ENCODE results near the gene TCERG1.

The TCERG1 gene

GRCh38 chr5:146458894-146459293, 11.8 kb downstream of the TCERG1 start:
- DNase-seq: no peak

GRCh38 chr5:146461319-146461718, 14.2 kb downstream of the TCERG1 start:
- DNase-seq: no peak

- no peak for DNase-seq
Measured at GRCh38 chr5:146463446-146463845, 16.3 kb downstream of the TCERG1 start.

- DNase-seq: no peak
Measured at GRCh38 chr5:146466521-146467349, 19.6 kb downstream of the TCERG1 start.

- no peak for DNase-seq
Measured at GRCh38 chr5:146467760-146468159, 20.6 kb downstream of the TCERG1 start.

- no peak for DNase-seq
Measured at GRCh38 chr5:146474065-146474464, 26.9 kb downstream of the TCERG1 start.

- DNase-seq: no peak
Measured at GRCh38 chr5:146475190-146475780, 28.2 kb downstream of the TCERG1 start.

GRCh38 chr5:146475906-146476305, 28.8 kb downstream of the TCERG1 start:
- DNase-seq: no peak

- DNase-seq: no peak
Measured at GRCh38 chr5:146482775-146483174, 35.6 kb downstream of the TCERG1 start.

GRCh38 chr5:146484714-146485391, 37.7 kb downstream of the TCERG1 start:
- no peak for DNase-seq

- no peak for DNase-seq
Measured at GRCh38 chr5:146490089-146490843, 43.1 kb downstream of the TCERG1 start.

- no peak for DNase-seq
Measured at GRCh38 chr5:146494656-146495055, 47.5 kb downstream of the TCERG1 start.

- no peak for DNase-seq
Measured at GRCh38 chr5:146499680-146500079, 52.5 kb downstream of the TCERG1 start.

- DNase-seq: no peak
Measured at GRCh38 chr5:146507428-146507827, 60.3 kb downstream of the TCERG1 start.

GRCh38 chr5:146510559-146511125, 63.5 kb downstream of the TCERG1 start:
- DNase-seq: no peak

GRCh38 chr5:146513462-146513861, 66.3 kb downstream of the TCERG1 start:
- DNase-seq: no peak

- no peak for DNase-seq
Measured at GRCh38 chr5:146514575-146514974, 67.4 kb downstream of the TCERG1 start.

- DNase-seq: no peak
Measured at GRCh38 chr5:146515473-146516150, 68.5 kb downstream of the TCERG1 start.

GRCh38 chr5:146516151-146516475, 69.0 kb downstream of the TCERG1 start, which contains the start of gene GPR151:
Gene GPR151 (minus strand): TSS chr5:146516190. CDS start chr5:146516113, 77 bp downstream.
- DNase-seq: no peak

GRCh38 chr5:146519554-146519953, 72.4 kb downstream of the TCERG1 start:
- DNase-seq: no peak

GRCh38 chr5:146520731-146521130, 73.6 kb downstream of the TCERG1 start:
- DNase-seq: no peak

GRCh38 chr5:146521403-146522106, 74.4 kb downstream of the TCERG1 start:
- DNase-seq: no peak
